Bronchial epithelial cell (primary cell): ENCODE results near the gene P2RX2. TPM values are rescaled to one million over a fixed set of nuclear protein-coding genes. Genes with fewer than 3 reads are reported as not detected.

Experiments
- DNase-seq: peaks from one replicate; pipeline ENCODE4 v3.0.0-alpha.2; 2010; ENCODE audit warnings: low read depth
- FAIRE-seq: peaks from 2 replicates; lab custom pipeline; 2011; peaks lifted over from hg19 to GRCh38; lab: Jason Lieb, UNC
- H3K27me3 ChIP-seq: 2 replicates; pipeline ENCODE4 v1.5.1; 2011; ENCODE audit warnings: low read length; ENCODE audit not compliant: control insufficient read depth, insufficient read depth
- H3K36me3 ChIP-seq: 2 replicates; pipeline ENCODE4 v1.5.1; 2011; ENCODE audit warnings: low read length; ENCODE audit not compliant: control insufficient read depth, insufficient read depth
- H3K4me3 ChIP-seq: 2 replicates; pipeline ENCODE4 v1.5.1; 2011; ENCODE audit warnings: mild to moderate bottlenecking, low read depth, low read length, control low read depth
- total RNA-seq: library from RNA; depleted of rRNA; stranded (reverse); fragments of >200 nt; gene quantifications from 2 replicates; pipeline ENCODE4 v1.2.1, GENCODE V29; 2014
- TF ChIP-seq, protein P1 (sequence below): IDR thresholded peaks from 2 replicates; pipeline ENCODE4 v1.5.1; 2011; ENCODE audit warnings: mild to moderate bottlenecking, moderate library complexity, low read length, control low read depth, inconsistent platforms; ENCODE audit not compliant: insufficient read depth, severe bottlenecking

P2RX2 gene
- total RNA-seq, 1 donor from 2014 or later: not detected

DNA sequence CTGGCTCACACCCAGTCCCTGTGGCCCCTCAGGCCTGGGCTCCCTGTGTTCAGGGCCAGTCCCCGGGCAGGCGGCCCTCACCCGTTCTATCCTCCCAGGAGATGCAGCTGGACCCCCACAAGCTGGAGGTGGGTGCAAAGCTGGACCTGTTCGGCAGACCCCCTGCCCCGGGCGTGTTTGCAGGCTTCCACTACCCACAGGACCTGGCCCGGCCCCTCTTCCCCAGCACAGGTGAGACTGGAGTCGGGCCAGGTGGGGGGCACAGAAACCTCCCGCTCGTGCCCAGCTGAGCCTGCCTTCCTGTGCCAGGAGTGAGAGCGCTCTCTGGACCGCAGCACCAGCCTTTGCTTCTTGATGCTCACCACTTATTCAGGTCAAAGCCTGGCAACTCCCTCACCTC lies 41.9 kb upstream of the P2RX2 start:
- H3K36me3 ChIP-seq: peaks cover 22% of the 10 kb centered on the region

DNA sequence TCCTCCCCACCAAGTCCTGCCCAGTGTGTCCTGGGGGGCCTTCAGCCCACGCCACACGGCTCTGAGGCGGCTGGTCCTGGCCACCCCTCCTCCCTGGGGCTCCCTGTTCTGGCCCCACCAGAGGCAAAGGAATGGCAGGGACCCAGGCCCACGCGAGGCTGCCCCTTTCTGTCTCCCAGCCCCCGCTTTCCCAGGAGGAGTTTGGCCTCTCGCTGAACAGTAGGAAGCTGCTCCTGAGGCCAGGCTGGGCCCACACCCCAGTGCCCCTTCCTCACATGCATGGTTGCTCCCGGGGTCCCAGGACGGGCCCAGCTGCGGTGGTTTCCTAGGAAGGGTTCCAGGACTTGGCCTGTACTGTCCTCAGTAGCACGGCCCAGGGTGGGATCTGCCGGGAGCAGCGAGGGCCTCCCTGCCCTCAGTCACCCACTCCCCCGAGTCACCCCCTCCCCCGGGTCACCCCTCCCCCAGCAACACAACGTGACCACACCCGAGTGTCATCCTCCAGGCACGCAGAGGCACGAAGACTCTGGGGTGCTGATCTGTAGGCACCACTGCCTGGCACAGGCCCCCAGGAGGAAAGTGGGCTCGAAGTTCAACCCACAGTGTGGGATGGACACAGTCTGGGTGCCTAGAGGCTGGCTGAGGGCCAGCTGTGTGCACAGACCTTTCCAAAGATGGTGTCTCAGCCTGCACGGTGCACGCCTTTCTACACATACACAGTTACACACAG lies 41.2 kb upstream of the P2RX2 start:
- H3K4me3 ChIP-seq: no peak overlapping the region
- peaks cover 22% of the 10 kb centered on the region for H3K36me3 ChIP-seq
- FAIRE-seq: no peak

More for the DNA sequence above, 41.9 kb upstream of the P2RX2 start:
- FAIRE-seq (no peak), DNase-seq (no peak)
- TF ChIP-seq, protein P1, sequence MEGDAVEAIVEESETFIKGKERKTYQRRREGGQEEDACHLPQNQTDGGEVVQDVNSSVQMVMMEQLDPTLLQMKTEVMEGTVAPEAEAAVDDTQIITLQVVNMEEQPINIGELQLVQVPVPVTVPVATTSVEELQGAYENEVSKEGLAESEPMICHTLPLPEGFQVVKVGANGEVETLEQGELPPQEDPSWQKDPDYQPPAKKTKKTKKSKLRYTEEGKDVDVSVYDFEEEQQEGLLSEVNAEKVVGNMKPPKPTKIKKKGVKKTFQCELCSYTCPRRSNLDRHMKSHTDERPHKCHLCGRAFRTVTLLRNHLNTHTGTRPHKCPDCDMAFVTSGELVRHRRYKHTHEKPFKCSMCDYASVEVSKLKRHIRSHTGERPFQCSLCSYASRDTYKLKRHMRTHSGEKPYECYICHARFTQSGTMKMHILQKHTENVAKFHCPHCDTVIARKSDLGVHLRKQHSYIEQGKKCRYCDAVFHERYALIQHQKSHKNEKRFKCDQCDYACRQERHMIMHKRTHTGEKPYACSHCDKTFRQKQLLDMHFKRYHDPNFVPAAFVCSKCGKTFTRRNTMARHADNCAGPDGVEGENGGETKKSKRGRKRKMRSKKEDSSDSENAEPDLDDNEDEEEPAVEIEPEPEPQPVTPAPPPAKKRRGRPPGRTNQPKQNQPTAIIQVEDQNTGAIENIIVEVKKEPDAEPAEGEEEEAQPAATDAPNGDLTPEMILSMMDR: no peak
- no peaks in the 10 kb centered on the region for H3K27me3 ChIP-seq
- H3K4me3 ChIP-seq: no peak overlapping the region

DNA sequence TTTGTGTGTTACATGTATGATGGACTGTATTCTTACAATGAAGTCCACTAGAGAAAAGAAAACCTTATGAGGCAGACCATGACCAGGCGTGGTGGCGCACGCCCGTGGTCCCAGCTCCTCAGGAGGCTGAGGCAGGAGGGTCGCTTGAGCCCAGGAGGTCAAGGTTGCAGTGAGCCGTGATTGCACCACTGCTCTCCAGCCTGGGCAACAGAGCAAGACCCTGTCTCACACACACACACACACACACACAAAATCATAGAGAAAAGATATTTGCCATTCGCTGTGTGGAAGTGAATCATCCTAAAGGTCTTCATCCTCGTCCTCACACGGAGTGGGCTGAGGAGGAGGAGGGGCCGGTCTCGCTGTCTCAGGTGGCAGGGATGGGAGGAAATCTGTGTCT lies 40.5 kb upstream of the P2RX2 start:
- TF ChIP-seq, protein P1: no peak
- no peak for FAIRE-seq
- H3K27me3 ChIP-seq: no peaks in the 10 kb centered on the region
- no peak overlapping the region for H3K4me3 ChIP-seq
- H3K36me3 ChIP-seq: peaks cover 20% of the 10 kb centered on the region
- no peak for DNase-seq

More for the DNA sequence above, 41.2 kb upstream of the P2RX2 start:
- H3K27me3 ChIP-seq: no peaks in the 10 kb centered on the region
- no peak for DNase-seq
- TF ChIP-seq, protein P1: no peak

- Histone ChIP-seq H3K27me3 (no peaks in the 10 kb centered on the region), H3K36me3 (peaks cover 18% of the 10 kb centered on the region), H3K4me3 (no peak overlapping the region)
- TF ChIP-seq, protein P1: no peak
- DNase-seq (no peak), FAIRE-seq (no peak)
Measured at GRCh38 chr12:132578826-132579225, 39.8 kb upstream of the P2RX2 start.

DNA sequence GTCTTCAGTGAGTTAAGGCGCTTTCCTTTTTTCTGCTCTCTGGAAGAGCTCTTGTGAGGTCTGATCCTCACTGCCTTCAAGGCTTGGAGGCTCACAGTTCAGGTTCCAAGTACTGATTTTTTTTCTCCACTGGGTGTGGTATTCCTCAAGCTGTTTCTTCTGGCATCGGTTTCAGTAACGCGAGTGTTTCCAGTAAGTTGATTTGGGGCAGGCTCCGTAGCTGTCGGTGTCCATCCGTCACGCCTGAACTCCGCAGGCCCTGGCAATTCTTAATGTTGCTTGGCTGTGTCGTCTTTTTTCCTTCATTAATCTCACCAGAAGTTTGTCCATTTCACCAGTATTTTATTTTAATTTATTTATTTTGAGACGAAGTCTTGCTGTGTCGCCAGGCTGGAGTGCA lies 38.8 kb upstream of the P2RX2 start:
- no peaks in the 10 kb centered on the region for H3K27me3 ChIP-seq
- H3K36me3 ChIP-seq: peaks cover 14% of the 10 kb centered on the region
- H3K4me3 ChIP-seq: no peak overlapping the region
- TF ChIP-seq, protein P1: no peak
- FAIRE-seq (no peak), DNase-seq (no peak)
